ENCODE measurements around the gene PP2D1. TPM values are rescaled to one million over a fixed set of nuclear protein-coding genes. Genes with fewer than 3 reads are reported as not detected.

The PP2D1 gene
- total and polyA plus RNA-seq, 2 of the 8 experiments (the other 6 are each of a cell fraction or from before 2014, with no cell fraction given), result not detected

- FAIRE-seq, result no peak
- TF ChIP-seq TBP (IDR thresholded peaks at IDR 0.05; ENCODE audit: low read depth, low read length) (no peak), RNF2 (IDR thresholded peaks at IDR 0.05; ENCODE audit: borderline replicate concordance, low read depth, low read length, missing control alignments, poor library complexity, severe bottlenecking) (no peak), TAF1 (IDR thresholded peaks at IDR 0.05; ENCODE audit: low read depth, low read length) (no peak), ASH2L (IDR thresholded peaks at IDR 0.05; ENCODE audit: low read length) (no peak), SAP30 (IDR thresholded peaks at IDR 0.05; ENCODE audit: insufficient read depth, insufficient replicate concordance, low read length) (no peak), SP4 (IDR thresholded peaks at IDR 0.05; ENCODE audit: low read length) (no peak), CBX8 (IDR thresholded peaks at IDR 0.05; ENCODE audit: borderline replicate concordance, low read depth, low read length) (no peak), HDAC6 (IDR thresholded peaks at IDR 0.05; ENCODE audit: low read depth, low read length) (no peak), ZNF274 (IDR thresholded peaks at IDR 0.05; ENCODE audit: borderline replicate concordance, extremely low read depth, low read length) (no peak), KDM1A (IDR thresholded peaks at IDR 0.05; ENCODE audit: borderline replicate concordance, low read length) (no peak), BCL11A (IDR thresholded peaks at IDR 0.05; ENCODE audit: low read depth in 2 of 2, low read length in 2 of 2) (no peak), RBBP5 (IDR thresholded peaks at IDR 0.05; ENCODE audit: borderline replicate concordance, low read depth, low read length) (no peak), HDAC2 (IDR thresholded peaks at IDR 0.05; ENCODE audit: borderline replicate concordance in 1 of 2, low read depth in 2 of 2, low read length in 2 of 2) (no peak), TEAD4 (IDR thresholded peaks at IDR 0.05; ENCODE audit: low read depth, low read length) (no peak), JUN (IDR thresholded peaks at IDR 0.05; ENCODE audit: low read depth, low read length) (no peak)
These were observed 23.0 kb upstream of the PP2D1 start for GRCh38 chr3:20035019-20035418.

More at GRCh38 chr3:20035019-20035418, 23.0 kb upstream of the PP2D1 start:
- no peak overlapping the region for H2BK5ac ChIP-seq (ENCODE audit: low read depth, low read length)
- H3K14ac ChIP-seq (ENCODE audit: insufficient read length), result no peak overlapping the region
- no peak overlapping the region for H3K56ac ChIP-seq (replicated peaks; ENCODE audit: insufficient read length, low read depth, low read length)
- DNase-seq (ENCODE audit: low read depth in 1 of 2, low spot score in 2 of 2), result no peak
- no peak overlapping the region for H4K8ac ChIP-seq (ENCODE audit: extremely low read depth, insufficient read depth, low read length)
- 86% methylated on average over 4 of the region's 4 CpGs; no CpG with 5 or more reads in 1 of the 2 experiments for WGBS, 2 experiments (ENCODE audit: extremely low coverage in 1 of 2, insufficient coverage in 1 of 2, insufficient read length in 1 of 2, insufficient replicate concordance in 2 of 2, low coverage in 1 of 2, low lambda C conversion rate in 2 of 2, missing lambda C conversion rate in 1 of 2)
- H3K79me1 ChIP-seq (ENCODE audit: low read depth, low read length), result no peaks in the 10 kb centered on the region
- no peak overlapping the region for H4K91ac ChIP-seq (replicated peaks; ENCODE audit: insufficient read length, low read length)
- H2BK20ac ChIP-seq (ENCODE audit: low read length), result no peak overlapping the region
- no peak overlapping the region for H4K5ac ChIP-seq (ENCODE audit: insufficient read length, low read depth, low read length)
- H3K79me2 ChIP-seq (ENCODE audit: control insufficient read depth in 1 of 2, insufficient read depth in 2 of 2, low read length in 2 of 2), result no peaks in the 10 kb centered on the region
- H3K4me2 ChIP-seq (ENCODE audit: insufficient read depth in 1 of 2, low read depth in 2 of 2, low read length in 2 of 2), result no peak overlapping the region
- H3K18ac ChIP-seq (ENCODE audit: extremely low read depth, low read length), result no peak overlapping the region
- no peak overlapping the region for H2BK12ac ChIP-seq (ENCODE audit: low read depth, low read length)
- H3K9ac ChIP-seq (replicated peaks in 1 of 4; ENCODE audit: extremely low read depth in 1 of 4, low read depth in 3 of 4, low read length in 3 of 4), result no peak overlapping the region
- no peak overlapping the region for H2AFZ ChIP-seq (ENCODE audit: low read length)
- H3K27me3 ChIP-seq (replicated peaks in 1 of 4; ENCODE audit: control insufficient read depth in 3 of 4, extremely low read depth in 1 of 4, insufficient read depth in 3 of 4, low read length in 3 of 4), result peaks cover 0 to 3% (median 0%) of the 10 kb centered on the region in 4 experiments; a peak in 2 of 7 replicates
- H4K20me1 ChIP-seq (replicated peaks in 1 of 2; ENCODE audit: control insufficient read depth in 1 of 2, insufficient read depth in 2 of 2, low read length in 2 of 2), result no peaks in the 10 kb centered on the region
- no peak overlapping the region for H3K27ac ChIP-seq (ENCODE audit: low read depth, low read length)
- no peaks in the 10 kb centered on the region; a peak in 1 of 7 replicates for H3K4me1 ChIP-seq (replicated peaks in 1 of 4; ENCODE audit: control insufficient read depth in 3 of 4, insufficient read depth in 4 of 4, low read length in 3 of 4)
- POLR2A ChIA-PET (ENCODE audit: partially characterized antibody), result no interaction called here
- CTCF ChIA-PET (ENCODE audit: partially characterized antibody), result no interaction called here
- no peaks in the 10 kb centered on the region for H3K36me3 ChIP-seq (ENCODE audit: control insufficient read depth in 2 of 4, insufficient read depth in 4 of 4, low read length in 3 of 4)
- H3K9me3 ChIP-seq (ENCODE audit: insufficient read depth in 2 of 2, low read depth in 1 of 2, low read length in 1 of 2), result no peaks in the 10 kb centered on the region
- H3K23me2 ChIP-seq (ENCODE audit: low read depth, low read length), result no peaks in the 10 kb centered on the region; the same call in 1 of the 2 replicates
- H2AK5ac ChIP-seq (ENCODE audit: low read depth, low read length), result no peak overlapping the region
- no peak overlapping the region for H3K4me3 ChIP-seq (ENCODE audit: extremely low read depth in 1 of 4, insufficient read depth in 2 of 4, low read depth in 3 of 4, low read length in 4 of 4)
- no peak overlapping the region for H3K4ac ChIP-seq (replicated peaks; ENCODE audit: insufficient read length, low read depth, low read length)
- H3K23ac ChIP-seq (ENCODE audit: insufficient read length), result no peak overlapping the region
- no peak overlapping the region for H2BK120ac ChIP-seq (replicated peaks; ENCODE audit: low read depth, low read length)
- no peak overlapping the region for H2BK15ac ChIP-seq (ENCODE audit: low read length)

All from H1 (cell line).